ENCODE results near the gene TRIM72. TPM values are rescaled to one million over a fixed set of nuclear protein-coding genes. Genes with fewer than 3 reads are reported as not detected.

The TRIM72 gene
- total and polyA plus RNA-seq, 2 of the 8 experiments (the other 6 are each of a cell fraction or from before 2014, with no cell fraction given) = 0.57 to 2.1 TPM

DNA sequence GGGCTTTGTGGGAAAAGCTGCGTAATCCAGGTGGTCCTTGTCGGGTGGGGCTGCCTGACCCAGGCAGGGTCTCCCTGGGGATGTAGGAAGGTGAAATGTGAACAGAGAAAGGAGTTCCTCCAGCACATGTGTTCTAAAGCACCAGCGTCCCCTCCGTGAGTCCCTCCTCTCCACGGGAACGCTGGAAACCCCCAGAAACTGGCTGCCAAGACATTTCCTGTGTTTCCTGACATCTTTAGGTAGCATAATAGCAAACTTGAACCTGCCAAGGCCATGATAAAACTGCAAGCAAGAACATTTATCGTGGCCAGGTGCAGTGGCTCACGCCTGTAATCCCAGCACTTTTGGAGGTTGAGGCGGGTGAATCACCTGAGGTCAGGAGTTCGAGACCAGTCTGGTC, 15.6 kb downstream of the TRIM72 start:
- no peak overlapping the region for H3K23ac ChIP-seq (ENCODE audit: insufficient read length)
- H4K8ac ChIP-seq (ENCODE audit: extremely low read depth, insufficient read depth, low read length) = no peak overlapping the region
- H3K79me2 ChIP-seq (ENCODE audit: control insufficient read depth in 1 of 2, insufficient read depth in 2 of 2, low read length in 2 of 2) = no peaks in the 10 kb centered on the region
- ChIA-PET CTCF (ENCODE audit: partially characterized antibody) (interaction anchor here (0.9 to 1.1 kb wide), 2 partner anchors 44 to 101 kb away, joined by 4 read pairs; no protein-coding TSS in a partner anchor), POLR2A (ENCODE audit: partially characterized antibody) (interaction anchor here (0.6 kb wide), 1 partner anchor 44 kb away, joined by 3 read pairs; no protein-coding TSS in a partner anchor)
- no peaks in the 10 kb centered on the region for H3K23me2 ChIP-seq (ENCODE audit: low read depth, low read length)
- no peak overlapping the region for H2BK15ac ChIP-seq (ENCODE audit: low read length)
- H3K14ac ChIP-seq (ENCODE audit: insufficient read length) = no peak overlapping the region
- H3K79me1 ChIP-seq (ENCODE audit: low read depth, low read length) = no peaks in the 10 kb centered on the region
- FAIRE-seq = no peak
- no peak overlapping the region for H3K9ac ChIP-seq (replicated peaks in 1 of 4; ENCODE audit: extremely low read depth in 1 of 4, low read depth in 3 of 4, low read length in 3 of 4)
- H3K4me1 ChIP-seq (replicated peaks in 1 of 4; ENCODE audit: control insufficient read depth in 3 of 4, insufficient read depth in 4 of 4, low read length in 3 of 4) = no peaks in the 10 kb centered on the region
- no peak overlapping the region for H3K4me3 ChIP-seq (ENCODE audit: extremely low read depth in 1 of 4, insufficient read depth in 2 of 4, low read depth in 3 of 4, low read length in 4 of 4)
- no peak overlapping the region for H4K91ac ChIP-seq (replicated peaks; ENCODE audit: insufficient read length, low read length)
- no peaks in the 10 kb centered on the region for H3K27me3 ChIP-seq (replicated peaks in 1 of 4; ENCODE audit: control insufficient read depth in 3 of 4, extremely low read depth in 1 of 4, insufficient read depth in 3 of 4, low read length in 3 of 4)
- H4K5ac ChIP-seq (ENCODE audit: insufficient read length, low read depth, low read length) = no peak overlapping the region
- H3K4ac ChIP-seq (replicated peaks; ENCODE audit: insufficient read length, low read depth, low read length) = peak overlapping the region; percentile 35
- no peak overlapping the region for H3K56ac ChIP-seq (replicated peaks; ENCODE audit: insufficient read length, low read depth, low read length)
- no peaks in the 10 kb centered on the region for H4K20me1 ChIP-seq (replicated peaks in 1 of 2; ENCODE audit: control insufficient read depth in 1 of 2, insufficient read depth in 2 of 2, low read length in 2 of 2)
- no peak overlapping the region for H3K27ac ChIP-seq (ENCODE audit: low read depth, low read length)
- TF ChIP-seq SIX5 (IDR thresholded peaks at IDR 0.05; ENCODE audit: low read depth, low read length) (no peak), EGR1 (IDR thresholded peaks at IDR 0.05; ENCODE audit: borderline replicate concordance, low read depth, low read length) (no peak), NANOG (IDR thresholded peaks at IDR 0.05; ENCODE audit: insufficient read depth, low read depth, low read length, poor library complexity, severe bottlenecking) (no peak), RFX5 (IDR thresholded peaks at IDR 0.05; ENCODE audit: borderline replicate concordance, low read depth, low read length) (no peak), SIRT6 (IDR thresholded peaks at IDR 0.05; ENCODE audit: low read length) (no peak), ZNF274 (IDR thresholded peaks at IDR 0.05; ENCODE audit: borderline replicate concordance, extremely low read depth, low read length) (no peak), CHD1 (IDR thresholded peaks at IDR 0.05; ENCODE audit: low read depth, low read length) (no peak), BACH1 (IDR thresholded peaks at IDR 0.05; ENCODE audit: low read length) (no peak), BCL11A (IDR thresholded peaks at IDR 0.05; ENCODE audit: low read depth in 2 of 2, low read length in 2 of 2) (no peak), CEBPB (IDR thresholded peaks at IDR 0.05; ENCODE audit: low read depth, low read length) (no peak), EP300 (IDR thresholded peaks at IDR 0.05; ENCODE audit: borderline replicate concordance in 1 of 2, low read depth in 2 of 2, low read length in 2 of 2) (no peak), SUZ12 (IDR thresholded peaks at IDR 0.05; ENCODE audit: low read length) (no peak)
- TF ChIP-seq, protein P1, sequence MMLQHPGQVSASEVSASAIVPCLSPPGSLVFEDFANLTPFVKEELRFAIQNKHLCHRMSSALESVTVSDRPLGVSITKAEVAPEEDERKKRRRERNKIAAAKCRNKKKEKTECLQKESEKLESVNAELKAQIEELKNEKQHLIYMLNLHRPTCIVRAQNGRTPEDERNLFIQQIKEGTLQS (IDR thresholded peaks at IDR 0.05; ENCODE audit: insufficient read depth, low read depth, low read length) = no peak
- H3K4me2 ChIP-seq (ENCODE audit: insufficient read depth in 1 of 2, low read depth in 2 of 2, low read length in 2 of 2) = no peak overlapping the region
- H2AFZ ChIP-seq (ENCODE audit: low read length) = no peak overlapping the region
- no peak overlapping the region for H2BK120ac ChIP-seq (replicated peaks; ENCODE audit: low read depth, low read length)
- 84% methylated on average over 10 of the region's 10 CpGs; no CpG with 5 or more reads in 1 of the 2 experiments for WGBS, 2 experiments (ENCODE audit: extremely low coverage in 1 of 2, insufficient coverage in 1 of 2, insufficient read length in 1 of 2, insufficient replicate concordance in 2 of 2, low coverage in 1 of 2, low lambda C conversion rate in 2 of 2, missing lambda C conversion rate in 1 of 2)
- H2AK5ac ChIP-seq (ENCODE audit: low read depth, low read length) = no peak overlapping the region
- no peak overlapping the region for H2BK5ac ChIP-seq (ENCODE audit: low read depth, low read length)
- H2BK20ac ChIP-seq (ENCODE audit: low read length) = no peak overlapping the region
- H3K9me3 ChIP-seq (ENCODE audit: insufficient read depth in 2 of 2, low read depth in 1 of 2, low read length in 1 of 2) = peaks cover 0 to 12% of the 10 kb centered on the region in 2 experiments; a peak in 1 of 4 replicates
- H2BK12ac ChIP-seq (ENCODE audit: low read depth, low read length) = no peak overlapping the region
- no peaks in the 10 kb centered on the region for H3K36me3 ChIP-seq (ENCODE audit: control insufficient read depth in 2 of 4, insufficient read depth in 4 of 4, low read length in 3 of 4)
- no peak for DNase-seq (ENCODE audit: low read depth in 1 of 2, low spot score in 2 of 2)
- H3K18ac ChIP-seq (ENCODE audit: extremely low read depth, low read length) = no peak overlapping the region

All from H1 (cell line).